ENCODE measurements around the gene PMM1.

DNA sequence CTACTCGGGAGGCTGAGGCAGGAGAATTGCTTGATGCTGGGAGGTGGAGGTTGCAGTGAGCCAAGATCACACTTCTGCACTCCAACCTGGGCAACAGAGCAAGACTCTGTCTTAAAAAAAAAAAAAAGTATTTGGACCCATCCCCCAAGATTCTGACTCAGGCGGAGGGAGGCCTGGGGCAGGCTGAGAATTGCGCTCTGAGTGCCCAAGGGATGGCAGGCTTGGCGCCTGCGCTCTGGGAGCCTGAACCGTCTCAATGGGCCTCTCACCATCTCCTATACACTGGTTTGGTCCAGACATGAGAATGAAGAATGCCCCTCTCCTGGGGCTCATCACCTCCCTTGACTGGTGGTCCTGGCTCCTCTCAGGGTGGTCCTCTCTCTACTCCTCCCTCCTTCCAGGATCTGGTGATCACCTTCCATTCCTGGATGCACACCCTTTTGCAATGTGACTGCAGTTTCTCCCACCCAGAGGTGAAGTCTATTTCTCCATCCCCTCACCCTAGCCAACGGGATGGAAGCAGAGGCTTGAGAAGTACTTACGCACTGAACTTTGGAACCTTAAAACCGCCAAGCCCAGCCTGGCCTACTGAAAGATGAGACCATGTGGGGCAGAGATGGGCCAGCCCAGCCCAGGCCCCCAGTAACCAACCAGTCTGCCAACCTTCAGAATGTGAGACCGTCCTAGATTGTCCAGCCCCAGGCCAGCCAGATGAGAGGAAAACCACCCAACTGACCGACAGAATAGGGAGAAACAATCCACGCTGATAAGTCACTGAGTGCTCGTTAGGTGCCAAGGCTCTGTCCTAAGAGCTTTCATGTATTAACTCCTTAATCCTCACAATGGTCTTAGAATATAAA is 50.3 kb downstream of the PMM1 start:
- TF ChIP-seq, protein P1, sequence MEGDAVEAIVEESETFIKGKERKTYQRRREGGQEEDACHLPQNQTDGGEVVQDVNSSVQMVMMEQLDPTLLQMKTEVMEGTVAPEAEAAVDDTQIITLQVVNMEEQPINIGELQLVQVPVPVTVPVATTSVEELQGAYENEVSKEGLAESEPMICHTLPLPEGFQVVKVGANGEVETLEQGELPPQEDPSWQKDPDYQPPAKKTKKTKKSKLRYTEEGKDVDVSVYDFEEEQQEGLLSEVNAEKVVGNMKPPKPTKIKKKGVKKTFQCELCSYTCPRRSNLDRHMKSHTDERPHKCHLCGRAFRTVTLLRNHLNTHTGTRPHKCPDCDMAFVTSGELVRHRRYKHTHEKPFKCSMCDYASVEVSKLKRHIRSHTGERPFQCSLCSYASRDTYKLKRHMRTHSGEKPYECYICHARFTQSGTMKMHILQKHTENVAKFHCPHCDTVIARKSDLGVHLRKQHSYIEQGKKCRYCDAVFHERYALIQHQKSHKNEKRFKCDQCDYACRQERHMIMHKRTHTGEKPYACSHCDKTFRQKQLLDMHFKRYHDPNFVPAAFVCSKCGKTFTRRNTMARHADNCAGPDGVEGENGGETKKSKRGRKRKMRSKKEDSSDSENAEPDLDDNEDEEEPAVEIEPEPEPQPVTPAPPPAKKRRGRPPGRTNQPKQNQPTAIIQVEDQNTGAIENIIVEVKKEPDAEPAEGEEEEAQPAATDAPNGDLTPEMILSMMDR (IDR thresholded peaks at IDR 0.05) = no peak
- TF ChIP-seq ZFX (IDR thresholded peaks at IDR 0.05; ENCODE audit: borderline replicate concordance) = no peak

Data from 22Rv1 (cell line).